ENCODE data around the gene WDCP.

WDCP gene

GRCh38 chr2:23988371-23988770 is 58.8 kb downstream of the WDCP start:
- DNase-seq = no peak
